Fibroblast of skin of right biceps (primary cell): ENCODE measurements around the gene CD99L2.
"Not testable (repeated sequence)": the region's sequence is repeated elsewhere in the genome, so short reads cannot be mapped to it uniquely, and the experiment has no call there.

ENCODE experiments used
- DNase-seq: peaks from one replicate; pipeline ENCODE4 v3.0.0-alpha.2; 2013

Gene CD99L2

GRCh38 chrX:150849996-150850720 lies 48.3 kb downstream of the CD99L2 start:
- no peak for DNase-seq

- DNase-seq, result no peak
Observed at GRCh38 chrX:150849486-150849885, 49.0 kb downstream of the CD99L2 start.

GRCh38 chrX:150848914-150849365 lies 49.5 kb downstream of the CD99L2 start:
- DNase-seq, result no peak

- DNase-seq, result no peak
Observed at GRCh38 chrX:150847088-150847487, 51.4 kb downstream of the CD99L2 start.

- DNase-seq, result no peak
Observed at GRCh38 chrX:150846130-150846529, 52.3 kb downstream of the CD99L2 start.

GRCh38 chrX:150845091-150845490 lies 53.4 kb downstream of the CD99L2 start:
- no peak for DNase-seq

GRCh38 chrX:150844016-150844415 lies 54.5 kb downstream of the CD99L2 start:
- DNase-seq, result no peak

- DNase-seq, result no peak
Observed at GRCh38 chrX:150842198-150842685, 56.2 kb downstream of the CD99L2 start.

- peak; percentile 11 for DNase-seq
Observed at GRCh38 chrX:150841456-150842197, 56.8 kb downstream of the CD99L2 start.

GRCh38 chrX:150837845-150838244 lies 60.6 kb downstream of the CD99L2 start:
- no peak for DNase-seq

- no peak for DNase-seq
Observed at GRCh38 chrX:150834695-150835094, 63.8 kb downstream of the CD99L2 start.

GRCh38 chrX:150833454-150834056 lies 64.9 kb downstream of the CD99L2 start:
- DNase-seq, result no peak

- DNase-seq, result no peak
Observed at GRCh38 chrX:150831863-150832262, 66.6 kb downstream of the CD99L2 start.

GRCh38 chrX:150828785-150829184 lies 69.7 kb downstream of the CD99L2 start:
- no peak for DNase-seq

- not testable (repeated sequence) for DNase-seq
Observed at GRCh38 chrX:150824352-150824751, 74.1 kb downstream of the CD99L2 start.

GRCh38 chrX:150823826-150824225 lies 74.6 kb downstream of the CD99L2 start:
- DNase-seq, result not testable (repeated sequence)

GRCh38 chrX:150821971-150822370 lies 76.5 kb downstream of the CD99L2 start:
- DNase-seq, result no peak

GRCh38 chrX:150813922-150814321 lies 84.5 kb downstream of the CD99L2 start:
- peak; percentile 4 for DNase-seq

GRCh38 chrX:150806827-150807226 lies 91.6 kb downstream of the CD99L2 start:
- DNase-seq, result no peak

GRCh38 chrX:150805736-150806135 lies 92.7 kb downstream of the CD99L2 start:
- DNase-seq, result no peak

GRCh38 chrX:150792949-150793527 lies 105.4 kb downstream of the CD99L2 start:
- no peak for DNase-seq

- no peak for DNase-seq
Observed at GRCh38 chrX:150790021-150790420, 108.4 kb downstream of the CD99L2 start.

- no peak for DNase-seq
Observed at GRCh38 chrX:150781677-150782076, 116.8 kb downstream of the CD99L2 start.
